ENCODE data around the gene RBPJ.
"Not testable (repeated sequence)": the region's sequence is repeated elsewhere in the genome, so short reads cannot be mapped to it uniquely, and the experiment has no call there.

RBPJ gene

DNA sequence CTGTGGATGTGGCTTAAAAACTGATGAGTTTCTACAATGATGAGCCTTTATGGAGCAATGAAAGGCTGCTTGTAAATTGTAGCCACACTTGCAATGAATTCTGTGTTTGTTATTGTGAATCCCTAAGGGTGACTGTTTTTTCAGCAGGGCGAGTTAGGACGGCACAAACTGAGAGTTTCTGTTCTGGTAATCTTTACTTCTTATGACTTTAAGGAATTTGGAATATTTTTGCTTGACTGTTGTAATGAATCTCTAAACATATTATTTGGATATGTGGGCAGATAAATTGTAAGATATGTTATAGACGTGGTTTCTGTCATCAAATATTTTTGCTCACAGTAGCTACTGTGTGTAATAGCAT lies 22.2 kb downstream of the RBPJ start:
- FAIRE-seq (no peak), DNase-seq (ENCODE audit: insufficient read length, low spot score) (no peak)
- TF ChIP-seq POLR2A (IDR thresholded peaks at IDR 0.05; ENCODE audit: low read depth, low read length), result no peak

DNA sequence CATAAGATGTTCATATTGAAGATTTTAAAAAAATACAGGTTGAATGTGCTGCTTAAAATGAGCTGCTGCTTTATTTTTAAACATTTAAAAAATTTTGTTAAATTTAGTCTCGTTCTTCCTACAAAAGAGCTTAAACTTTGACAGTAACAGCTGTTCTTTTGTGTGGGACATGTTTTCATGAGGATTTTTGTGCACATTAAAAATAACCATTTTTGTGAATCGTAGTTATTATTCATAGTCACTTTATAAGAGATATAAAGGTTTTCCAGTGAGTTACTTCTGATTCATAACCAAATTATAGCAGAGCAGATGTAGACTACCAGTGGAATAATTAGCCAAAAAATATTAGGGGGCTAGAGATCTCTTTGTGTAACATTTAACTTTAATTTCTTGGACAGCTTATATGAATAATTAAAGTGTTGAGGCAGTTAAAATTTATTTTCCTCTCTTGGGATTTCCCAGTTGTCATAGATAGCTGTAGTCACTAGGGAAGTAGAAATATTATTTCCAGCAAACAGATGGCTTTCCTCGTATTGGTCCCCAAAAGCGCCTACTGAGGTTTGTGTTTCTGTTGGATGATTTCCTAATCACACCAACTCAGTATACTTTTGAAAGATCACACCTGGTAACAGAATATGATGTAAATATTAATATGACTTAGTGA lies 24.2 kb downstream of the RBPJ start:
- FAIRE-seq (no peak), DNase-seq (ENCODE audit: insufficient read length, low spot score) (no peak)
- no peak for TF ChIP-seq POLR2A (IDR thresholded peaks at IDR 0.05; ENCODE audit: low read depth, low read length)

DNA sequence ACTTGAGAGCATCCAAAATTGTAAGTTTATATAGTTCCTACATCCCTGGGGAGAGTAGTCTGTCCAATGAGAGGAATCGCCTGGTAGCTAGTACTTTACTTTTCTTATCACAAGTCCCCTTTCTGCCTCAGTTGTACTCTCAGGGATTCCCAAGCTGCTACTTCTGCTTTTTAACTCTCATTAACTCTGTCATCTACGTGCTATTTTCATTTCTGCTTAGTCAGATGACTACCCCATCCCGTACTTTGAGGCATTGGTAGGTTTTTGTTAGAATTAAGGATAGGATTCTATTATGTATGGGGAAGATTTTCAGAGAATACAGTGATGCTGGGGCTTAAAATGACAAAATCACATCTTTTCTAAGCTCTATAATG lies 24.7 kb downstream of the RBPJ start:
- DNase-seq (ENCODE audit: insufficient read length, low spot score), result no peak
- TF ChIP-seq POLR2A (IDR thresholded peaks at IDR 0.05; ENCODE audit: low read depth, low read length), result no peak
- no peak for FAIRE-seq

DNA sequence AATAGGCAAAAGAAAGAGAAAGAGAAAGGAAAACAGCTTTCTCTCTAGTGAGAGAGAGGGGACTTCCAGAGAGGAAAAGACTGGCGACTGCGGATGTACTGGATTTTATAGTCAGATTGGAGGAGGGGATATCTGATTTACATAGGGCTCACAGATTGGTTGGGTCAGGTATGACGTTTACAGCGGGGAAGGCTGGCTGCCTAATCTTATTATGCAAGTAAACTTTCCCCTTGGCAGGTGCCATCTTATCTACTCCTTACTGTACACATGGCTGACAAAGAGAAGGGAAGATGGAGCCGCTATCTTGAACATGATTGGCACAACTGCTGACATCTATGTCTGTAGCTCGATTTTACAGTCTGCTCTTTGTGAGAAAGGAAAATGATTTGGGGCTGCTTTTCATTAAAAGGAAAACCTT lies 25.4 kb downstream of the RBPJ start:
- no peak for FAIRE-seq
- DNase-seq (ENCODE audit: insufficient read length, low spot score), result no peak

DNA sequence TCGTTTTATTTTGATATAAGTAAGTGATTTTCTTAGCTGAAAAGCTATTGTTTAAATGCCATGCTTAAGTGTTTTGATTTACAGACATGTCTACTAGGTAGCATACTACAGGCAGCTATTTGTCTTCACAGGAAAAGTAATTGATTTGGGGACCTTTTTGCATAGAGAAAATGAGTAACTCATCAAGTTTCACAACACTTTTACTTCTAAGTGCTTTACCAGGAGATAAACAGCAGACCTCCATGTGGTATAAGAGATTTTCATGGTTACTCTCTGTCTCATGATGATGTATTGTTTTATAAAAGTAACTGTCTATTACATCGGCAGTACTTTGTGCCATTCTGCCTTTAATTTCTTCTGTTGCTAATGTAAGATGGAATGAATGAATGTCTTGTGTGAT lies 28.7 kb downstream of the RBPJ start:
- no peak for TF ChIP-seq POLR2A (IDR thresholded peaks at IDR 0.05; ENCODE audit: low read depth, low read length)
- no peak for FAIRE-seq
- no peak for DNase-seq (ENCODE audit: insufficient read length, low spot score)

More for the DNA sequence above, 25.4 kb downstream of the RBPJ start:
- no peak for TF ChIP-seq POLR2A (IDR thresholded peaks at IDR 0.05; ENCODE audit: low read depth, low read length)

DNA sequence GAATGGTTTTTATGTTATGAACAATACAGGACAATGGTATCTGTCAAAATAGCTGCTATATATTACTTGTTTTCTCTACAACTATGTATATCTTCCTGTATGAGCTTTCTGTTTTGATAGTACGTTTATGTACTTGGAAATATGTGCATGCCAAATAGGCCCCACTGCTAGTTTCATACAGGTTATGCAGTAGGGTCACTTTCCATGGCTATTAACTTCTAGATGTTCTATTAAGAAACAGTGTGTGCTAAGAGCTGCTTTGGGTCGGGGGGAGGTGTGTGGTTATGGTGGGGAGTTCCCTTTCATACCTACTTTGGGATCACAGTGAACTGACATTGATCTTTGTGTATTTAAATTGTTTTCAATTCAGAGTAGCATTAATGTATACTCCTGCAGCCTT lies 30.9 kb downstream of the RBPJ start:
- no peak for TF ChIP-seq POLR2A (IDR thresholded peaks at IDR 0.05; ENCODE audit: low read depth, low read length)

DNA sequence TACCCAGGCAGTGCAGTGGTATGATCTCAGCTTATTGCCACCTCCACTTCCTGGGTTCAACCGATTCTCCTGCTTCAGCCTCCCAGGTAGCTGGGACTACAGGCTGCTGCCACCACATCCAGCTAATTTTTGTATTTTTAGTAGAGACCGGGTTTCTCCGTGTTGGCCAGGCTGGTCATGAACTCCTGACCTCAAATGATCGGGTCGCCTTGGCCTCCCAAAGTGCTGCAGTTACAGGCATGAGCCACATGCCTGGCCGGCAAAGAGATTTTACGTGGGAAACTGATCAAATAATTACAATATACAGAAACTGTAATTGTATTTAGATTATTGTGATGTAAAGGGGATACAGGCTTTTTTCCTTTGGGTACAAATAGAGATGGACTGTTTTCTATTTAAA lies 33.7 kb downstream of the RBPJ start:
- DNase-seq (ENCODE audit: insufficient read length, low spot score) (no peak), FAIRE-seq (no peak)
- no peak for TF ChIP-seq POLR2A (IDR thresholded peaks at IDR 0.05; ENCODE audit: low read depth, low read length)

More for the DNA sequence above, 30.9 kb downstream of the RBPJ start:
- FAIRE-seq (no peak), DNase-seq (ENCODE audit: insufficient read length, low spot score) (no peak)

DNA sequence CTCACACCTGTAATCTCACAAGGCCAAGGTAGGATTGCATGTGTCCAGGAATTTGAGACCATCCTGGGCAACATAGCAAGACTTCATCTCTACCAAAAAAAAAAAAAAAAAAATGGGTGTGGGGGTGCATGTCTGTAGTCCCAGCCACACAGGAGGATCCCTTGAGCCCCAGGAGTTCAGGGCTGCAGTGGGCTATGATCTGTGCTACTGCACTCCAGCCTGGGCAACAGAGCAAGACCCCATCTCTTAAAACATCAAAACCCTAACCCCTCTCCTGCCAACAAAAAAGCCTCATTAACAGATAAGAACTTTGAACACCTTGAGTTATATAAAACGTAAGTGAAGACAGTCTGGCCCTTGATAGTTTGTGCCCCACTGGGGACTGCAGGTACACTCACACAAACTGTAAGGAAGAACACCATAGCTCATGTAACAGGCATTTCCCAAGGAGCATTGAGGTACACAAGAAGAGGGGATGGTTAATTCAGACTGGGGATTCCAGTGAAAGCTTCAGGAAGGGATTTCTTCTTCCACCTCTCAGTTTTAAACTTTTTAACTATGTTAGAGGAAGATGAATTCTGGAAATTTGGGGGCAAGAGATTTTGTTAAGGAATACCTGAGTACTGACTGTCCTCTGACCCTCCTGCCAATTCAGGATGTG lies 34.7 kb downstream of the RBPJ start:
- no peak for TF ChIP-seq POLR2A (IDR thresholded peaks at IDR 0.05; ENCODE audit: low read depth, low read length)
- DNase-seq (ENCODE audit: insufficient read length, low spot score) (no peak), FAIRE-seq (no peak)

DNA sequence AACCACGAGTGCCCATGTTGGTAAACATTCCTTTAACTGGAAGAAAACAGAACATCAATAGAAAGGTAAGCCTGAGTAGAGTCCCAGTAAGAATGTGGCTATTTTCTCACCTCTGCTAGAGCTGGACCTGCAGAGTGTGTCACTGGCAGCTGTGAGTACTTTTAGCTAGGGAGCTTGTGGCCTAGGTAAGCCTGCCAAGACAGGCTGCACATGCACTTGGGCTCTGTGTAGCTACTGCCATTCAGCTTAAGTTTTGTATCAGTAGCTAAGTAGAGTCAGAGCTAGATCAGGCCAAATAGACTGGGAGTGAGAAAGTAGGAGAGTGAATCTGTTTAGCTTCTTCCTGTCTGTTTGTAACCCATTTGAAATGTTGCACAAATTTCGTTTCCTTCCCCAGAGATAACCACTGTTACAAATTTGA lies 35.3 kb downstream of the RBPJ start:
- TF ChIP-seq POLR2A (IDR thresholded peaks at IDR 0.05; ENCODE audit: low read depth, low read length), result no peak
- DNase-seq (ENCODE audit: insufficient read length, low spot score) (no peak), FAIRE-seq (peak; percentile 11)

DNA sequence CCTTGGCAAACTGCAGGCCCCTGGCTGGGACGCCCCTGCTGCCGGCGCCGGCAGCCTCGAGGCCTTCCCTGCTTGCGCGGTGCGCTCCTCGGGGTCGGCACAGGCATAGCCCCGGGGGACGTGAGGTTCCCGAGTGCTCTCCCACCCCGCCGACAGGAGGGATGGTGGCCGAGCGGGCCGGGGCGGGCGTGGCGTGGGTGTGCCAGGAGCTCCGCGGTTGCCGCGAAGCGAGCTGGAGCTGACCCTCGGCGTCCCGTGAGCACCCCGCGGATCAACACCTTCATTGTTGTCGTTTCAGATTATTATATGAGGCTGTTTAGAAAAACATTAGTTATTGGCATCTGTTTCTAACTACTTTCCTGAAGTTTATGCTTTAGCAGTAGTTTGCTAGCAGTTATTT lies 38.7 kb downstream of the RBPJ start:
- not testable (repeated sequence) for FAIRE-seq; DNase-seq (ENCODE audit: insufficient read length, low spot score)

DNA sequence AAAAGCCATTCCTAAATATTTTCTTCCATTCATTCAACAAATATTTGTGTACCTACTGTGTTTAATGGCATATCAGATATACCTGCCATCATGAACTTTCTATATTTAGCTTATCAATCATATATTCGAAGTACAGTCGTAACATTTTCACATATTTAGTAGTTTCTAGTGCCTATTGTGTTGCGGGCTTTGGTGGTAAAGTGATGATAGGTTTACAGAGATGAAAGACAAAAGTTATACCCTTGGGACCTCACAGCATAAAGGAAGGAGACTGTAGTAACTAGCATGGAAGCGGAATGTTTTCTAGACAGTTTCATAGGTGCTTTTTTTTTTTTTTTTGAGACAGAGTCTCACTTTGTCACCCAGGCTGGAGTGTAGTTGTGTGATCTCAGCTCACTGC lies 39.5 kb downstream of the RBPJ start:
- DNase-seq (ENCODE audit: insufficient read length, low spot score) (no peak), FAIRE-seq (no peak)
- TF ChIP-seq POLR2A (IDR thresholded peaks at IDR 0.05; ENCODE audit: low read depth, low read length), result no peak

DNA sequence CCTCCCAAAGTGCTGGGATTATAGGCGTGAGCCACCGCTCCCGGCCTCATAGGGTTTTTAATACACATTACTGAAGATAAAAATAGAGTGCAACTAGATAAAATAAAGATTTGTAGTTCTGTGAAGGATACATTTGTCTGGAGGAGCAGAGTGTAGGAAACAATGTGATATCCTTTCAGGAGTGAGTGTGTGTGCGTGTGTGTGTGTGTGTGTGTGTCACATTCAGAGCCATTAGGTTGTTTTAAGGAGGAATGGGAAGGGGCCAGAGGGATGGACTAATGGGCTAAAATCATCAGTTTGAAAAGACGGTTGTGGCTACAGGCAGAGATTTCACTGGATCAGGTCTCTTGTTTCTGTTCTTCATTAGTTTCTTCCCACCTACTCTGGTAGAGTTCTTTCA lies 40.0 kb downstream of the RBPJ start:
- DNase-seq (ENCODE audit: insufficient read length, low spot score), result no peak
- FAIRE-seq, result no peak

DNA sequence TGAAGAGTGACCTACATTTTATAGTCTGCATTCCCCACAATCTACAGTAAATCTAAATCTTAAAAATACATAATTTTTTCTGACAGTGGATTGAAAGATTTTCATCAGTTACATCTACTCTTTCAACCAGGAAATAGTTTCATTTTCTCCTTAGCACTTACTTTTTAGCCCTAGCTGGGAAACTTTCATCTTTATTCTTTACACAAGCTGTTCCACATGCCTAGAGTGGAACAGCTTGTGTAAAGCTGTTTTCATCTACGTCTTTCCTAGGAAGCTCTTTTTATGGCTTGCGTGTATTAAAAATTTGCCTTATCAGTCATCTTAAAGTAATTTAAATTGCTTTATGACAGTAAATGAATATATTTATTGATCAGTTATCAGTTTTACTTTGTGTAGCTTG lies 40.5 kb downstream of the RBPJ start:
- no peak for TF ChIP-seq POLR2A (IDR thresholded peaks at IDR 0.05; ENCODE audit: low read depth, low read length)
- FAIRE-seq, result no peak
- DNase-seq (ENCODE audit: insufficient read length, low spot score), result no peak

More for the DNA sequence above, 40.0 kb downstream of the RBPJ start:
- no peak for TF ChIP-seq POLR2A (IDR thresholded peaks at IDR 0.05; ENCODE audit: low read depth, low read length)

DNA sequence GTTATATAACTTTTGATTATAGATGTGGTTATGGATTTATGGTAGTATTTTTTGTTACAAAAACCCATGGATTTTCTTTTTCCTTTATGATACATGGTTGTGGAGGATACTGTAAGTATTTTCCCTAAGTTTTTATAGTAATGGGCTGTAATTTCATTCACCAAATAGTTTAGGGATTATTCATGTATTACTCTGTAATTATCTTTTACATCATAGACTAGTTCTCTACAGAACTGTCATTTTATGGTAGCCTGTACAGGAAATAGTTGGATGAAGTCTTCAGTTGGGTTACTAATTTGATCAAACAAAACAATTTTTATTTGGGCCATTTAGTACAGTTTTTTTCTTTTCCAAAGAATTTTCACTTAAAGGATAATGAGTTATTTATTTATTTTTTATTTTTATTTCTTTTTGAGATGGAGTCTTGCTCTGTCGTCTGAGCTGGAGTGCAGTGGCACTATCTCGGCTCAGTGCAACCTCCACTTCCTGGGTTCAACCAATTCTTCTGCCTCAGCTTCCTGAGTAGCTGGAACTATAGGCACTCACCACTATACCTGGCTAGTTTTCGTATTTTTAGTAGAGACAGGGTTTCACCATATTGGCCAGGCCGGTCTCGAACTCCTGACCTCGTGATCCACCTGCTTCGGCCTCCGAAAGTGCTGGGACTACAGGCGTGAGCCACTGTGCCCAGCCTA lies 42.1 kb downstream of the RBPJ start:
- no peak for TF ChIP-seq POLR2A (IDR thresholded peaks at IDR 0.05; ENCODE audit: low read depth, low read length)
- DNase-seq (ENCODE audit: insufficient read length, low spot score) (no peak), FAIRE-seq (no peak)

Data from H54 (cell line).